ENCODE data around the gene GTPBP4.

GRCh38 chr10:1050554-1050953 is 62.3 kb downstream of the GTPBP4 start:
- no peak for TF ChIP-seq RAD21 (IDR thresholded peaks at IDR 0.05)
- TF ChIP-seq CTCF (IDR thresholded peaks at IDR 0.05; ENCODE audit: low read depth, low read length, missing input control) = no peak
- TF ChIP-seq ATF3 (IDR thresholded peaks at IDR 0.05) = no peak
- TF ChIP-seq YY1 (IDR thresholded peaks at IDR 0.05) = peak; percentile 34
- no peak for TF ChIP-seq ZBTB33 (IDR thresholded peaks at IDR 0.05)
- TF ChIP-seq GABPA (IDR thresholded peaks at IDR 0.05 in 1 of 2, conservative IDR thresholded peaks at IDR 0.05 in 1 of 2) = no peak
- no peak for TF ChIP-seq HNF4G (IDR thresholded peaks at IDR 0.05)
- TF ChIP-seq MAX (IDR thresholded peaks at IDR 0.05) = no peak
